Omental fat pad (tissue), 4 donors: ENCODE results near the gene RRM2. TPM values are rescaled to one million over a fixed set of nuclear protein-coding genes. Genes with fewer than 3 reads are reported as not detected.

Experiments used
- ATAC-seq: fragments of 150-250 bp; one replicate; pipeline ENCODE4 v1.9.1; 2016; ENCODE audit warnings: mild to moderate bottlenecking, moderate library complexity; ENCODE audit not compliant: low FRiP score
- DNase-seq: peaks from one replicate; pipeline ENCODE4 v3.0.0-alpha.2; 2019; ENCODE audit warnings: low spot score
- CTCF ChIP-seq, 3 donors: fragments of 450-650 bp; IDR thresholded peaks; one replicate each; pipeline ENCODE4 v1.5.1; 2016 to 2017; ENCODE audit warnings: antibody characterized with exemption in 3 of 3, mild to moderate bottlenecking in 3 of 3, moderate library complexity in 2 of 3
- total RNA-seq, 4 donors: library from RNA; depleted of rRNA; stranded (reverse); fragments of >200 nt; gene quantifications; one replicate each; pipeline ENCODE4 v1.1.0, GENCODE V29; 2016

Gene RRM2
- total RNA-seq, 4 donors from 2014 or later = 0.46 to 9.8 (median 1.5) TPM

GRCh38 chr2:10169581-10169980 lies 47.0 kb downstream of the RRM2 start:
- TF ChIP-seq CTCF (IDR thresholded peaks at IDR 0.05) = no peak
- peak; percentile 39 for ATAC-seq
- DNase-seq = no peak

GRCh38 chr2:10170256-10170655 lies 47.7 kb downstream of the RRM2 start:
- TF ChIP-seq CTCF (IDR thresholded peaks at IDR 0.05) = no peak
- DNase-seq = no peak
- ATAC-seq = peak; percentile 73

- no peak for TF ChIP-seq CTCF (IDR thresholded peaks at IDR 0.05)
- peak; percentile 10 for ATAC-seq
- DNase-seq = no peak
These were observed 48.7 kb downstream of the RRM2 start for GRCh38 chr2:10171006-10171800.

- DNase-seq (no peak), ATAC-seq (no peak)
- no peak for TF ChIP-seq CTCF (IDR thresholded peaks at IDR 0.05)
These were observed 49.7 kb downstream of the RRM2 start for GRCh38 chr2:10172033-10172871.

- ATAC-seq (no peak), DNase-seq (no peak)
- no peak for TF ChIP-seq CTCF (IDR thresholded peaks at IDR 0.05)
These were observed 50.9 kb downstream of the RRM2 start for GRCh38 chr2:10173258-10174005.

GRCh38 chr2:10174173-10174572 lies 51.6 kb downstream of the RRM2 start:
- no peak for ATAC-seq
- TF ChIP-seq CTCF (IDR thresholded peaks at IDR 0.05) = no peak
- DNase-seq = no peak
